Vagina (tissue), 2 donors: ENCODE data around the gene ABCA13. TPM values are rescaled to one million over a fixed set of nuclear protein-coding genes. Genes with fewer than 3 reads are reported as not detected.

Experiments used
- DNase-seq, 2 donors: peaks; one replicate each; pipeline ENCODE4 v3.0.0-alpha.2; 2017; ENCODE audit errors: extremely low spot score in 2 of 2
- H3K27ac ChIP-seq: fragments of 200-600 bp; sonication (generic); one replicate; pipeline ENCODE4 v1.5.1; 2019
- H3K27me3 ChIP-seq: fragments of 200-600 bp; sonication (generic); one replicate; pipeline ENCODE4 v1.5.1; 2019
- H3K36me3 ChIP-seq, 2 donors: fragments of 200-600 bp; sonication (generic); one replicate each; pipeline ENCODE4 v1.5.1; 2017 to 2019
- H3K4me1 ChIP-seq: fragments of 200-600 bp; sonication (generic); one replicate; pipeline ENCODE4 v1.5.1; 2019
- H3K4me3 ChIP-seq, 2 donors: fragments of 200-600 bp; sonication (generic); 1 replicate in 1 of 2; 2 replicates in 1 of 2; pipeline ENCODE4 v1.5.1; 2016 to 2019
- H3K9me3 ChIP-seq: fragments of 200-600 bp; sonication (generic); one replicate; pipeline ENCODE4 v1.5.1; 2019
- CTCF ChIP-seq, 3 experiments: fragments of 450-650 bp in 2 of 3; fragments of 200-600 bp in 1 of 3; sonication (generic) in 1 of 3; IDR thresholded peaks; one replicate each; pipeline ENCODE4 v1.5.1; 2017 to 2019; ENCODE audit warnings: antibody characterized with exemption in 3 of 3, mild to moderate bottlenecking in 2 of 3, moderate library complexity in 2 of 3
- POLR2A ChIP-seq, 2 donors: fragments of 450-650 bp; IDR thresholded peaks; one replicate each; pipeline ENCODE4 v1.6.1; 2017; ENCODE audit warnings: antibody characterized with exemption in 2 of 2, mild to moderate bottlenecking in 2 of 2, moderate library complexity in 2 of 2
- POLR2AphosphoS5 ChIP-seq, 2 donors: sonication (generic); formaldehyde crosslinking; IDR thresholded peaks; one replicate each; pipeline ENCODE4 v1.9.0; 2017; ENCODE audit warnings: antibody characterized with exemption in 2 of 2, mild to moderate bottlenecking in 2 of 2, low read depth in 1 of 2; ENCODE audit not compliant: insufficient read depth in 1 of 2
- intact Hi-C: fragments of 100-400 bp; cut with DNase I; formaldehyde crosslinking; loops from one replicate; pipeline ENCODE4 v1.15.1; 2023
- total RNA-seq: library from RNA; depleted of rRNA; stranded (reverse); fragments of >200 nt; gene quantifications from one replicate; pipeline ENCODE4 v1.2.3, GENCODE V29; 2016

The ABCA13 gene
- total RNA-seq, 1 donor from 2014 or later: under 0.01 TPM

GRCh38 chr7:48376263-48376662 is 205.0 kb downstream of the ABCA13 start:
- no peak for TF ChIP-seq POLR2AphosphoS5 (IDR thresholded peaks at IDR 0.05; ENCODE audit: insufficient read depth in 1 of 2, low read depth in 1 of 2)
- TF ChIP-seq POLR2A (IDR thresholded peaks at IDR 0.05): no peak
- TF ChIP-seq CTCF (IDR thresholded peaks at IDR 0.05): no peak
- H3K36me3 ChIP-seq: no peaks in the 10 kb centered on the region
- H3K4me3 ChIP-seq: no peak overlapping the region
- H3K27me3 ChIP-seq: no peaks in the 10 kb centered on the region
- no peak overlapping the region for H3K27ac ChIP-seq
- no peaks in the 10 kb centered on the region for H3K4me1 ChIP-seq
- intact Hi-C loops: no loop called here
- H3K9me3 ChIP-seq: no peaks in the 10 kb centered on the region
- no peak for DNase-seq

GRCh38 chr7:48380921-48381320 is 209.7 kb downstream of the ABCA13 start:
- intact Hi-C loops: no loop called here
- no peak overlapping the region for H3K27ac ChIP-seq
- DNase-seq: no peak
- H3K9me3 ChIP-seq: no peaks in the 10 kb centered on the region
- no peaks in the 10 kb centered on the region for H3K27me3 ChIP-seq
- H3K4me1 ChIP-seq: no peaks in the 10 kb centered on the region
- H3K4me3 ChIP-seq: no peak overlapping the region
- H3K36me3 ChIP-seq: no peaks in the 10 kb centered on the region
- TF ChIP-seq POLR2AphosphoS5 (IDR thresholded peaks at IDR 0.05; ENCODE audit: insufficient read depth in 1 of 2, low read depth in 1 of 2) (no peak), POLR2A (IDR thresholded peaks at IDR 0.05) (no peak), CTCF (IDR thresholded peaks at IDR 0.05) (no peak)

- no peak for TF ChIP-seq POLR2A (IDR thresholded peaks at IDR 0.05)
- no peak for TF ChIP-seq POLR2AphosphoS5 (IDR thresholded peaks at IDR 0.05; ENCODE audit: insufficient read depth in 1 of 2, low read depth in 1 of 2)
- TF ChIP-seq CTCF (IDR thresholded peaks at IDR 0.05): no peak
- DNase-seq: no peak
- Histone ChIP-seq H3K36me3 (no peaks in the 10 kb centered on the region), H3K4me3 (no peak overlapping the region), H3K27me3 (no peaks in the 10 kb centered on the region), H3K9me3 (no peaks in the 10 kb centered on the region), H3K27ac (no peak overlapping the region), H3K4me1 (no peaks in the 10 kb centered on the region)
- intact Hi-C loops: no loop called here
Measured at GRCh38 chr7:48381571-48381970, 210.3 kb downstream of the ABCA13 start.

- intact Hi-C loops: no loop called here
- no peak for DNase-seq
- Histone ChIP-seq H3K9me3 (no peaks in the 10 kb centered on the region), H3K27me3 (no peaks in the 10 kb centered on the region), H3K4me3 (no peak overlapping the region), H3K4me1 (peaks cover under 1% of the 10 kb centered on the region), H3K36me3 (no peaks in the 10 kb centered on the region), H3K27ac (no peak overlapping the region)
- TF ChIP-seq CTCF (IDR thresholded peaks at IDR 0.05): no peak
- no peak for TF ChIP-seq POLR2A (IDR thresholded peaks at IDR 0.05)
- TF ChIP-seq POLR2AphosphoS5 (IDR thresholded peaks at IDR 0.05; ENCODE audit: insufficient read depth in 1 of 2, low read depth in 1 of 2): no peak
Measured at GRCh38 chr7:48384180-48384752, 213.0 kb downstream of the ABCA13 start.

GRCh38 chr7:48387932-48388331 is 216.7 kb downstream of the ABCA13 start:
- intact Hi-C loops: no loop called here
- Histone ChIP-seq H3K4me1 (peaks cover 10% of the 10 kb centered on the region), H3K27ac (no peak overlapping the region), H3K27me3 (no peaks in the 10 kb centered on the region), H3K9me3 (no peaks in the 10 kb centered on the region), H3K36me3 (no peaks in the 10 kb centered on the region), H3K4me3 (no peak overlapping the region)
- TF ChIP-seq POLR2A (IDR thresholded peaks at IDR 0.05) (no peak), CTCF (IDR thresholded peaks at IDR 0.05) (no peak), POLR2AphosphoS5 (IDR thresholded peaks at IDR 0.05; ENCODE audit: insufficient read depth in 1 of 2, low read depth in 1 of 2) (no peak)
- no peak for DNase-seq
